ENCODE measurements around the gene ERC2.

DNA sequence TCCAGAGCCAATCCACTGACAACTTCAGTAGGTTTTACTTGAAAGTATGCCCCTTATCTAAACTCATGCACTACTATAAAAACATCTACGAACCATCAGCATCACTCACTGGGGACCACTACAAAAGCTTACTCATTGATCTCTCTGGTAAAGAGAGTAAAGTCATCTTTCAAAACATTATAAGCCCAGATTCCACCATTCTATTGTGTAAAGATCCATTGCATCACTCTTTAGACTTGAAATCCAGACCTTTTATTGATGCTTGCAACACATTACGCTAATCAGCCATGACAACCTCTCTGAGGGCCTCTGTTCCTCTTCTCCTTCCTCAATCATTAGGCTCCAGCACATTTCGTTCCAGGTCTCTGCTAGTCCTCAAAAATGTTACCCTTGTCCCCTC lies 732.3 kb downstream of the ERC2 start:
- TF ChIP-seq CTCF (conservative IDR thresholded peaks at IDR 0.05; ENCODE audit: low read length) (no peak), EZH2phosphoT487 (IDR thresholded peaks at IDR 0.05; ENCODE audit: borderline replicate concordance) (no peak)
